B cell (primary cell): Measurements from ENCODE around the gene PHC2. TPM values are rescaled to one million over a fixed set of nuclear protein-coding genes. Genes with fewer than 3 reads are reported as not detected.

Experiments
- ATAC-seq: fragments of 200-7000 bp; cut with Tn5 transposase; one replicate; pipeline ENCODE4 v1.10.0; 2021; ENCODE audit warnings: low read depth, mild to moderate bottlenecking, moderate number of reproducible peaks, moderate library complexity
- CTCF ChIA-PET: fragments of 350-600 bp; sonication (Branson Sonifier 250); formaldehyde crosslinking; loops from one replicate; lab custom pipeline; 2021; ENCODE audit warnings: antibody characterized with exemption, inconsistent platforms; lab: Charles Lee
- POLR2A ChIA-PET: fragments of 350-600 bp; sonication (Branson Sonifier 250); formaldehyde crosslinking; loops from one replicate; lab custom pipeline; 2021; ENCODE audit warnings: antibody characterized with exemption; lab: Charles Lee
- DNase-seq: peaks from one replicate; pipeline ENCODE4 v3.0.0; 2013
- H2AFZ ChIP-seq: 2 replicates; pipeline ENCODE4 v1.6.1; 2012; ENCODE audit warnings: mild to moderate bottlenecking, low read depth, low read length; ENCODE audit not compliant: insufficient read depth, poor library complexity, severe bottlenecking
- H3K27ac ChIP-seq, 2 donors: 1 replicate in 1 of 2; 2 replicates in 1 of 2; pipeline ENCODE4 v1.5.1; 2012 to 2013; ENCODE audit warnings: low read length in 2 of 2, mild to moderate bottlenecking in 2 of 2, moderate library complexity in 1 of 2
- H3K27me3 ChIP-seq, 4 experiments: fragments of 200-600 bp in 1 of 4; sonication (generic) in 1 of 4; replicated peaks in 1 of 4; 1 replicate in 2 of 4; 2 replicates in 2 of 4; pipeline versions ENCODE4 v1.6.1 to v1.7.0; 2013 to 2016; ENCODE audit warnings: low read length in 3 of 4, mild to moderate bottlenecking in 2 of 4, mixed read lengths in 1 of 4, moderate library complexity in 1 of 4; ENCODE audit not compliant: insufficient read depth in 4 of 4, control insufficient read depth in 3 of 4; ENCODE audit errors: control extremely low read depth in 1 of 4
- H3K36me3 ChIP-seq, 2 experiments: replicated peaks in 1 of 2; 1 replicate in 1 of 2; 2 replicates in 1 of 2; pipeline versions ENCODE4 v1.6.1 to v1.7.1; 2013; ENCODE audit warnings: low read length in 1 of 2; ENCODE audit not compliant: insufficient read depth in 2 of 2, control insufficient read depth in 1 of 2; ENCODE audit errors: control extremely low read depth in 1 of 2, extremely low read depth in 1 of 2
- H3K4me1 ChIP-seq, 2 donors: fragments of 200-600 bp in 1 of 2; sonication (generic) in 1 of 2; 1 replicate in 1 of 2; 2 replicates in 1 of 2; pipeline versions ENCODE4 v1.5.1 to v1.6.1; 2013 to 2017; ENCODE audit warnings: low read length in 2 of 2; ENCODE audit not compliant: control insufficient read depth in 2 of 2, insufficient read depth in 2 of 2
- H3K4me2 ChIP-seq: replicated peaks from 2 replicates; pipeline ENCODE3; 2012; ENCODE audit warnings: mild to moderate bottlenecking, low read depth, low read length; ENCODE audit not compliant: poor library complexity, severe bottlenecking
- H3K4me3 ChIP-seq, 5 experiments: fragments of 200-600 bp in 1 of 5; sonication (generic) in 1 of 5; 1 replicate in 3 of 5; 2 replicates in 2 of 5; pipeline versions ENCODE4 v1.5.1 to v1.7.0; 2011 to 2016; ENCODE audit warnings: low read length in 4 of 5, mild to moderate bottlenecking in 4 of 5, low read depth in 2 of 5, control low read depth in 1 of 5, moderate library complexity in 1 of 5; ENCODE audit not compliant: insufficient read depth in 1 of 5; ENCODE audit errors: control extremely low read depth in 1 of 5, extremely low read depth in 1 of 5
- H3K79me2 ChIP-seq: fragments of 200-600 bp; sonication (generic); one replicate; pipeline ENCODE4 v1.6.0; 2016; ENCODE audit warnings: low read length; ENCODE audit not compliant: control insufficient read depth, insufficient read depth
- H3K9ac ChIP-seq: fragments of 200-600 bp; sonication (generic); 2 replicates; pipeline ENCODE4 v1.6.1; 2017; ENCODE audit warnings: mild to moderate bottlenecking, low read length, moderate library complexity
- H3K9me3 ChIP-seq, 3 donors: one replicate each; pipeline versions ENCODE4 v1.6.1 to v1.7.1; 2013; ENCODE audit warnings: low read length in 2 of 3; ENCODE audit not compliant: control insufficient read depth in 2 of 3, insufficient read depth in 1 of 3; ENCODE audit errors: control extremely low read depth in 1 of 3
- H4K20me1 ChIP-seq: 2 replicates; pipeline ENCODE4 v1.6.0; 2012; ENCODE audit warnings: mild to moderate bottlenecking, low read length; ENCODE audit not compliant: insufficient read depth, control insufficient read depth, poor library complexity, severe bottlenecking
- H3K27ac Mint-ChIP-seq: one replicate; pipeline ENCODE4 v1.8.0; 2021; ENCODE audit warnings: mixed read lengths
- H3K27me3 Mint-ChIP-seq: one replicate; pipeline ENCODE4 v1.8.0; 2021; ENCODE audit warnings: mixed read lengths
- H3K4me1 Mint-ChIP-seq: one replicate; pipeline ENCODE4 v1.8.0; 2021; ENCODE audit warnings: mixed read lengths
- H3K4me3 Mint-ChIP-seq: one replicate; pipeline ENCODE4 v1.8.0; 2021; ENCODE audit warnings: mixed read lengths
- H3K9me3 Mint-ChIP-seq: one replicate; pipeline ENCODE4 v1.8.0; 2022; ENCODE audit warnings: mixed read lengths; ENCODE audit not compliant: insufficient read depth
- EZH2 ChIP-seq: IDR thresholded peaks from 2 replicates; pipeline ENCODE4 v1.6.1; 2012; ENCODE audit warnings: borderline replicate concordance, low read depth, mild to moderate bottlenecking, moderate library complexity, low read length; ENCODE audit not compliant: insufficient read depth, poor library complexity, severe bottlenecking
- WGBS: methylation state at CpG from one replicate; pipeline ENCODE4 v1.1.5; 2013; ENCODE audit warnings: missing lambda C conversion rate; ENCODE audit not compliant: insufficient coverage; 5-methylcytosine and 5-hydroxymethylcytosine counted together
- intact Hi-C: fragments of 100-400 bp; cut with micrococcal nuclease; formaldehyde crosslinking; loops from one replicate; pipeline ENCODE4 v1.10.0; 2022
- polyA plus RNA-seq: library from polyadenylated mRNA; depleted of rRNA; stranded (reverse); fragments of >200 nt; gene quantifications from 2 replicates; pipeline ENCODE4 v1.2.3, GENCODE V29; 2012
- total RNA-seq, 2 donors: library from RNA; stranded (reverse); fragments of 120-200 nt in 1 of 2; gene quantifications; 1 replicate in 1 of 2; 2 replicates in 1 of 2; pipeline versions ENCODE4 v1.2.3 to v1.2.4, GENCODE V29; 2013 to 2022
- TF ChIP-seq, protein P1 (sequence below): fragments of 200-600 bp; IDR thresholded peaks from one replicate; pipeline ENCODE4 v1.8.0; 2022; ENCODE audit warnings: antibody characterized with exemption, mild to moderate bottlenecking

PHC2 gene
- total and polyA plus RNA-seq, 2 donors (not counting 1 experiment from before 2014, with no cell fraction given): 23.1 to 23.4 TPM

DNA sequence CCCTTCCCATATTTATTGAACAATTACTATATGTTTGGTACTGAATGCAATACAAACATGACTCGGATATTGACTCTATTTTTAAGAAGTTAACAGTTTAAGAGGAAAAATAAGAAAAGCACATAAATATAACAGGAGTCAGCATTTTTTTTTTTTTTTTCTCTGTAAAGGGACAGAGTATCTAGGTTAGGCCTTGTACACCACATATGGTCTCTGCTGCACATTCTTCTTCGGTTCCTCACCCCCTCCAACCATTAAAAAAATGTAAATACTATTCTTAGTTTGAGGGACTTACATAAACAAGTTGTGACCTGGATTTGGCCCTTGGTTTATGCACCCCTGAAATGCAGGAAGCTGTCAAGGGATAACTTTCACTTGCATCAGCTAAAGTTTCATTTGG lies 40.4 kb downstream of the PHC2 start:
- H3K4me1 Mint-ChIP-seq: no peaks in the 10 kb centered on the region
- Histone ChIP-seq H3K27ac (no peak overlapping the region), H3K9ac (no peak overlapping the region), H3K27me3 (no peaks in the 10 kb centered on the region), H3K9me3 (no peaks in the 10 kb centered on the region), H3K4me2 (no peak overlapping the region), H4K20me1 (no peaks in the 10 kb centered on the region), H3K4me3 (no peak overlapping the region), H2AFZ (no peak overlapping the region), H3K79me2 (no peaks in the 10 kb centered on the region), H3K4me1 (no peaks in the 10 kb centered on the region), H3K36me3 (no peaks in the 10 kb centered on the region)
- no peak overlapping the region for H3K4me3 Mint-ChIP-seq
- ChIA-PET CTCF (interaction anchor here (0.7 to 1.1 kb wide), 2 partner anchors 34 to 95 kb away, joined by 4 to 5 read pairs; no protein-coding TSS in a partner anchor), POLR2A (no interaction called here)
- H3K27ac Mint-ChIP-seq: no peak overlapping the region
- no peak for ATAC-seq
- DNase-seq: no peak
- WGBS: no CpG with 5 or more reads among the region's 2 CpGs
- intact Hi-C loops: no loop called here
- no peaks in the 10 kb centered on the region for H3K9me3 Mint-ChIP-seq
- H3K27me3 Mint-ChIP-seq: peaks cover 28% of the 10 kb centered on the region
- TF ChIP-seq, protein P1, sequence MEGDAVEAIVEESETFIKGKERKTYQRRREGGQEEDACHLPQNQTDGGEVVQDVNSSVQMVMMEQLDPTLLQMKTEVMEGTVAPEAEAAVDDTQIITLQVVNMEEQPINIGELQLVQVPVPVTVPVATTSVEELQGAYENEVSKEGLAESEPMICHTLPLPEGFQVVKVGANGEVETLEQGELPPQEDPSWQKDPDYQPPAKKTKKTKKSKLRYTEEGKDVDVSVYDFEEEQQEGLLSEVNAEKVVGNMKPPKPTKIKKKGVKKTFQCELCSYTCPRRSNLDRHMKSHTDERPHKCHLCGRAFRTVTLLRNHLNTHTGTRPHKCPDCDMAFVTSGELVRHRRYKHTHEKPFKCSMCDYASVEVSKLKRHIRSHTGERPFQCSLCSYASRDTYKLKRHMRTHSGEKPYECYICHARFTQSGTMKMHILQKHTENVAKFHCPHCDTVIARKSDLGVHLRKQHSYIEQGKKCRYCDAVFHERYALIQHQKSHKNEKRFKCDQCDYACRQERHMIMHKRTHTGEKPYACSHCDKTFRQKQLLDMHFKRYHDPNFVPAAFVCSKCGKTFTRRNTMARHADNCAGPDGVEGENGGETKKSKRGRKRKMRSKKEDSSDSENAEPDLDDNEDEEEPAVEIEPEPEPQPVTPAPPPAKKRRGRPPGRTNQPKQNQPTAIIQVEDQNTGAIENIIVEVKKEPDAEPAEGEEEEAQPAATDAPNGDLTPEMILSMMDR: no peak
- no peak for TF ChIP-seq EZH2

DNA sequence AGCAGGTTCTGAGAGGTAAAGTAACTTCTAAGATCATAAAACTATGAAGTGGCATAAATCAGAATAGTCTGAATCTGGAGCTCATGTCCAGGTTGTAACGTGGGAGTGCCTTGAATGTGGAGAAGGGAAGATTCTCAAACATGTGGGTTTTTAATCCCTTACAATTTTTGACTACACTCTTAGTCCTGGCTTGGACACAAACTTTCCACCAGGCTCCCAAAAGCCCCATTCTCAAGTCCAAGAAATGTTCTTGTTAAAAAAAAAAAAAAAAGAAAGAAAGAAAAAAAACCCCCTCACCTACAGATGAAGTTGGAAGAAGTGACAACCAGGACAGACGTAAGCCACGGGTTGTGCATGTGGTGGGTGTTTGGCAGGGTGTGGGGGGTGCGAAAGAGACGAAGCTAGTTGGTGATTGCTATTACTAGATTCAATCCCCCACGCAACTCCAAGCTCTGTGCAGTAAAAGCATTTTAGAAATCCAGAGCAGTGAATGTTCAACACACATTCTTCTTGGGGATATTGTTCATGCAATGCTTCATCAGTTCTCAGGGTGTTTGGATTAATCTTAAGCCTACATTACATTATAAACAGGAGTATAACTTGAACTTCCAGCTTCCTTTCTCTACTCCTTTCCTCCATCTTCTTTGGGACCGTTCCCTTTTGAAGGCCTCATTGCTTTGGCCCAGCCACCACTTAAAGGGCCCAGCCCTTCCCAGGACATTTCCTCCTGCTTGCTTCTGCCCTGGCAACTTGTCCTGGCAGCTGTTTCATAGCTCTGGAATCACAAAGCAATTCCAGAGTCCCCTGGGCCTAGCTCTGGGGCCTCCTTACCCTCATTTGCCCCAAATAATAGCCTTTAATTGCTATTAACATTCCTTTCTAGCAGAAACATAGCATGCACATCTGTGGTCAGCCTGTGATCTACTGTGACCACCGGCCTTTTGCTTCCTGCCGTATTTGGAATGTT lies 41.8 kb downstream of the PHC2 start:
- ChIA-PET POLR2A (interaction anchor here (0.7 kb wide), 1 partner anchor 92 kb away, joined by 7 read pairs; no protein-coding TSS in a partner anchor), CTCF (interaction anchor here (0.7 to 1.1 kb wide), 5 partner anchors 14 to 94 kb away, joined by 3 to 4 read pairs (median 3); no protein-coding TSS in a partner anchor)
- H3K9ac ChIP-seq: no peak overlapping the region
- H3K9me3 Mint-ChIP-seq: no peaks in the 10 kb centered on the region
- H3K36me3 ChIP-seq: no peaks in the 10 kb centered on the region
- H3K4me1 Mint-ChIP-seq: no peaks in the 10 kb centered on the region
- H3K27ac Mint-ChIP-seq: no peak overlapping the region
- H3K79me2 ChIP-seq: no peaks in the 10 kb centered on the region
- peaks cover 24% of the 10 kb centered on the region for H3K27me3 Mint-ChIP-seq
- H2AFZ ChIP-seq: no peak overlapping the region
- H3K4me3 Mint-ChIP-seq: no peak overlapping the region
- H3K4me1 ChIP-seq: no peaks in the 10 kb centered on the region
- no peak overlapping the region for H3K4me3 ChIP-seq
- no peaks in the 10 kb centered on the region for H4K20me1 ChIP-seq
- TF ChIP-seq EZH2: no peak
- TF ChIP-seq, protein P1: no peak
- H3K27me3 ChIP-seq: no peaks in the 10 kb centered on the region
- H3K4me2 ChIP-seq: no peak overlapping the region
- no peaks in the 10 kb centered on the region for H3K9me3 ChIP-seq
- 94% methylated on average over 3 of the region's 9 CpGs for WGBS
- ATAC-seq: no peak
- no peak for DNase-seq
- no peak overlapping the region for H3K27ac ChIP-seq
- intact Hi-C loops: no loop called here
